HG03039 (cell line): ENCODE results near the gene PHACTR3.

Experiments used
- ATAC-seq: cut with Tn5 transposase; IDR thresholded peaks from one replicate; pipeline ENCODE4 v1.9.1; 2021; ENCODE audit warnings: mild to moderate bottlenecking, moderate library complexity; ENCODE audit not compliant: unreplicated experiment

PHACTR3 gene

GRCh38 chr20:59809630-59810448 lies 205.5 kb downstream of the PHACTR3 start:
- ATAC-seq = no peak

DNA sequence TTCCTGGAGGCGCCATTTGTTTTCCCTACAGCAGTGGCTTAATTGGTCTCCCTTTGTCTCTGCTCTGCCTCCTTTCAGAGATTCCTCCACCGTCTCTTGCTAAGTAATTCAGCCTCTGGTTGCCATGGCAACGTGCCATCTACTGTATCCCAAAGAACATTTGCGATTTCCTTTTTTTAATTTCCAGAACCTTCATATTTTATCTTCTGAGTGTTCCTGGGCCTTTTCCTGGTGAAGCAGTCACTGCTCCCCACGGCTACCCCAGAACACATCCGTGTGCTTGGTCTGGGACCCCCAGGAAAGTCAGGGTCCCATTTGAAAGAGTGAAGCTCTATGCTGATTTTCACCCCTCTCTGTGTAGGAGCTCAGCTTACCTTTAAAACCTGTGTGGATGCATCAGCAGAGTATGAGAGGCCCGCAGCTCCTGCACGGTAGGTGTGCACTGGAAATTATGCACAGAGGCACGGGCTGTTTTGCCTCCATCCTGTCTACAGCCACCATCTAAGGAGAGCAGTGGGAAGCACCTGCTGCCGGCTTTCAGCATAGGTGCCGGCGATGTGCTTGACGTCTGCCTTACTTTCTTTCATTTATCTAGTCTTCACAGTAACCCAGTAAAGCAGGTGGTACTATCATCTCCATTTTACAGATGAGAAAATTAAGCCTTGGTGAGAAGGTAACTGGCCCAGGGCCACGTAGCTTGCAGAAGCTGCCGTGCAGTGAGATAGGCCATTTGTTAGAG lies 206.3 kb downstream of the PHACTR3 start:
- ATAC-seq = no peak

DNA sequence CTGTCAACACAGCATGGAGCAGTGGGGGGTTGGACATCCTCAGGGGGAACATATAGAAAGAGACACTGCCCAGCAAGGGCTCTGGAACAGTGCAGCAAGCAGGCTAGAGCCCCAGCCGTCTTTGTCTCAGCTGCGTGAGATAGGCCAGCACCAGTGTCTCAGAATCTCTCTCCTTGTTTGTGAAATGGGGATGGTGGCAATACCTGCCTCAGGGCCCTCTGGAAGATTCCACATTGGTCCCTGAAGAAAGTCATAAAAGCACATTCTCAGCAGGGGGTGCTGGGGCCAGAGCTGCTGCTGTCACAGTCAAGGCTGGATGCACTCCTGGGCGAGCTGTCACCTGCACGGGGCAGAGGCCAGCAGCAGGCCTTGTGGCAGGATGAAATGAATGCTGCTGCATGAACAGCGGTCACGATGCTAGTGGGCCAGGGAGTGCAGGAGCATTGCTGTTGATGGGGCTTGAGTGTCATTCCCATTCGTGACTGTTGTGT lies 207.4 kb downstream of the PHACTR3 start:
- no peak for ATAC-seq

GRCh38 chr20:59812286-59813125 lies 208.2 kb downstream of the PHACTR3 start:
- ATAC-seq = no peak

DNA sequence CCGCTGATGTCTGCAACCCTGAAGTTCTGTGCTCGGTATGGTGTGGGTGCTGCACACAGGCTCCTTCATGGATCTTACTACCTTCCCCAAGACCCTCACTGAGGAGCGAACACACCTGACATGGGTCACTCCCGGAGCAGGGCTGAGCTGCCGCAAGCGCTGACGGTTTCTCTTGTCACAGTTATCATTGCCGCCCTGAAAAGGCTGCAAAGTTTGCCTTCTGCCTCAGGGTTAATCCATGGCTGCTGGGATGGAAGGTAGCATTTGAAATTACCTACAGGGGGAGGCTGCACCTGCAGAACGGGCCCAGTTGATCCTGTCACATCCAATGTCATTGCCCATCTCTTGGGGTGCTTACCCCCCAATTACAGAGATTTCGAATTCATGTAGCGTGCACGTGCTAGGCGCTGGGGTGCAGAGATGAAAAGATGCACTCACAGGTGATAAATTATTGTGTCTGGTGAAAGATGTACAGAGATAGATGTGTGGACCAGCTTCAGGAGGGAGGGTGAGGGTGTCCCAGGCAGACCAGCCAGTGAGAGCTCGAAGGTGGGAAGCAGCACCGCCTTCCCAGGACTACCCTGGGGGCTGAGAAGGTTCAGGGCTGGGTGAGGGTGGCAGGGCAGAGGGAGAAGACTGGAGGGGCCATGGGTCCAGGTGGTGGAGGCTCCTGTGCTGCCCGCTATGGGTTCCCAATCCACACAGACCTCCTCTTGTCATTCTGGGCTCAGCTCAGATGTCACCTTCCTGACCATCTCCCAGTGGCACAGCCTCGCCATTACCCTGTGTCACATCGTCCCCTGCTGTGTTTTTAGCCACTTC lies 209.0 kb downstream of the PHACTR3 start:
- ATAC-seq = no peak

- no peak for ATAC-seq
These were observed 209.9 kb downstream of the PHACTR3 start for GRCh38 chr20:59813948-59814839.

DNA sequence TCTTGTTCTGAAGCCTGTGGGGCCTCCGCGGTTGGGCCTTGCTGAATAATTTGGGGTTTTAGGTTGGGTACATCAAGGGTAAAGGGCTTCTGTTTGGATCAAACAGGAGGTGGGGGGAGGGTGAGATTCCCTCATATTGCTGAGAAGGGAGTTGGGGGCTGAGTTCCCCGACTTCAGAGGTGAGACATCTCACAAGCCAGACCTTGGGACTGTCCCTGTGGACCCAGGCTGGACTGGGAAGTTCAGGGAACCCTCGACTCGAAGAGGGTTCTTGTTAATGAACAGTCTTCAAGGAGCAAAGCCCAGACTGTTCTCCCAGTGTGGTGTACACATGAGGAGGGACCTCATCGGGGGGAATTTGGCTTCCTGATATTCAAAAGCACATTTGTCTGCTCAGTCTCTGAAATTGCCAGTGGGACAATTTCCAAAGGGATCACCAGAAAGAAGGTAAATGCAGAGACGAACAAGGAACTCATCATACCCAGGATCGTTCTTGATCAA lies 210.6 kb downstream of the PHACTR3 start:
- no peak for ATAC-seq

DNA sequence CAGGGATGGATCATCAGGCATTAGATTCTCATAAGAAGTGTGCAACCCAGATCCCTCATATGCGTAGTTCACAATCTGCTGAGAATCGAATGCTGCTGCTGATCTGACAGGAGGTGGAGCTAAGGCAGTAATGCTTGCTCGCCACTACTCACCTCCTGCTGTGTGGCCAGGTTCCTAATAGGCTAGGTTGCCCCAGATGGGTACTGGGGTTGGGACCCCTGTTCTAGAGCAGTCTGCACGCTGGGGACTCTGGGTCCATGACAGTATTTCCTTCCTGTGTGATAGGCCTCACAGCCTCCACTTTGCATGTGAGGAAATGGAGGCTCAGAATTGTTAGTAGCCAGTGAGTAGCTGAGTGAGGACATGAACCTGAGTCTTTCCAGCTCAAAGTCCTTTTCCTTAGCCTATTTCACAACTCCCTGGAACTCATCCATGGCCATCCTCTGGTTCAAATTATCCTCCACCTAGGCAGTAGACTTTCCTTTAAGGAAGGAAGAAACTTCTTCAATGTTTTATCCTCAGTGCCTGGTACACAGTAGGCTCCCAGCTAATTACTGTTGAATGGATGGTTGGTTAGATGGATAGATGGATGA lies 211.9 kb downstream of the PHACTR3 start:
- ATAC-seq = no peak

DNA sequence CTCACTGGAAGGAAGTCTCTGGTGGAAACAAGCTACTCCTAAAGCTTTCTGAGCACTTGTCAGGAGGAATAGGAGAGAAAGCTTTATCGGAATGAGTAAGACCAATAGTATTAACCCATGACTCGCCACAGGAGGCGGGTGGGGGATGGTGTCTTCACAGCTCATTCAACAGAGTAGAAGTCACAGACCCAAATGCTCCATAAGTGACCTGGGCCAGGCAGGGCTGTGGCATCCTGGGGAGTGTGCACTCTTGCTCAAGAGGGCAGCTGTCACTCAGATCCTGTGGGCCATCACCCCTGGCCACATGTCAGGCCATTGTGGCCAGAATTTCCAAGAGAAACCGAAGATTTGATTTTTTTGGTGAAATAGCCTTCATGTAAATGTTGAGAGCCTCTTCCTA lies 213.1 kb downstream of the PHACTR3 start:
- no peak for ATAC-seq

- no peak for ATAC-seq
These were observed 213.7 kb downstream of the PHACTR3 start for GRCh38 chr20:59817846-59818615.

DNA sequence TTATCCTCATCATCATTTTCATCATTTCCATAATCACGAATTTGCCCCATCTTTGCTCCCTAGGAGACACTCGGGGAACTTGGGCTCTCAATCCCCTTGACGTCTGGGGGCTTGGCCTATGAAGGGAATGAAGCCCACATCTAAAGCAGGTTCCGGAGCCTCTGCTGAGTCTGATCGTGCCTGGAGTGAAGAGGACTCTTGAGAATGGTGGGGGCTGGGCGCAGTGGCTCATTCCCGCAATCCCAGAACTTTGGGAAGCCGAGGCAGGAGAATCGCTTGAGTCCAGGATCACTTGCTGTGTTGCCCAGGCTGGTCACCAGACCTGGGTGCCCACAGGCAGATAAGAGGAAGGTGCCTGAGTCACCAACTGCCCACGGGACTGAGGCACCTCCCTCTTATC lies 214.6 kb downstream of the PHACTR3 start:
- no peak for ATAC-seq

GRCh38 chr20:59819496-59820203 lies 215.3 kb downstream of the PHACTR3 start:
- ATAC-seq = no peak

DNA sequence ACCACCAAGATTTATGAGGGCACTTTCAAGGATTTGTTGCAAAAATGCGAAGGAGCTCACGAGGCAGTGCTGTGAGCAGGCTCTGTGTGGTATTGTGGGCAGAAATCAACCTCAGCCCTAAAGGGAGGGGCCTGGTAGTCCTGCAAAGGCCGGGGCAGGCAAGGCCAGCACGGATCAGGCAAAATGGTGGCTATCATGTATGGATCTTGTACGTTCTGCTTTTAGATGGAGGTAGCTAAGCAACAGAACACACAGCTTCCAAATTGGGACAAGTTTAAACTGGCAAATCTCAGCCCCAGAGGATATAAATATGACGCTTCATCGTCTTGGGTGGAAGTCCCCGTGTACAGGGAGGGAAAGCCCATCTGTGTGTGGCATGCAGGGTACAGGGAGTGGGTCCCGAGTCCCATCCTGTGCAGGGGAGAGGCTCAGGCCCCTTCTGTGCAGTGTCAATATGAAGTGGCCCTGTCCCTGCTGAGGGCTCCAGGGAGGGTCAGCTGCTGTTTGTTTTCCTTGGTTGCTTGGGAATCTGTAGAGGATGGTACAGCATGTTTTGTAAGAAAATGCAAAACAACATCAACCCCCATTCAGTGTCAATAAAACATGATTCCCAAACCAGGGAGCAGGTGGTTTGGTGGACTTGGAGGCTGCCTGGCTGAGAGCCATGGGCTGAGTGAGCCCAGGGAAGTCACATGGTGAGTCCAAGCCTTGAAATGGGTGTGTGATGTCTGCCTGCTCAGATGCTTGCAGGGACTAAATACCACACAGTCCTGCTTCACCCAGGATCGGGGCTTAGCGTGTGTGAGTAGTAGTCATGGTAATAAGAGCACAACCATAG lies 216.1 kb downstream of the PHACTR3 start:
- ATAC-seq = no peak

DNA sequence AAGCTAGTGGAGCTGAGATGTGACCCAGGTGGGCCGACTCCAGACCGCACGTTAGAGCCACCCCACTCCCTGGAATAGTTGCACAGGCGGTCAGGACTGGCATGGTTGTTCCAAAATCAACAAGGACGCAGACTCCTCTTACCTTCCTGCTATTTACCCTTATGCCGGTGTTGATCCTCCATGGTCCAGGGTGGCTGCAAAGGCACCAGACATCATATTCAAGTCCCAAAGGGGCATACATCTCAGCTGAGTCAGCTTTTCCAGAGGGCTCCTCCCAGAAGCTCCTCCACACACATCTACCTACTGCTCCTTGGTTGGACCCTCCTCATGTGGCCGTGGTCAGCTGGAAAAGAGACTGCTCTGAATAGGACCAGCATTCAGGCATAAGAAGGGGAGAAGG lies 216.9 kb downstream of the PHACTR3 start:
- ATAC-seq = no peak

- no peak for ATAC-seq
These were observed 217.4 kb downstream of the PHACTR3 start for GRCh38 chr20:59821788-59822187.

DNA sequence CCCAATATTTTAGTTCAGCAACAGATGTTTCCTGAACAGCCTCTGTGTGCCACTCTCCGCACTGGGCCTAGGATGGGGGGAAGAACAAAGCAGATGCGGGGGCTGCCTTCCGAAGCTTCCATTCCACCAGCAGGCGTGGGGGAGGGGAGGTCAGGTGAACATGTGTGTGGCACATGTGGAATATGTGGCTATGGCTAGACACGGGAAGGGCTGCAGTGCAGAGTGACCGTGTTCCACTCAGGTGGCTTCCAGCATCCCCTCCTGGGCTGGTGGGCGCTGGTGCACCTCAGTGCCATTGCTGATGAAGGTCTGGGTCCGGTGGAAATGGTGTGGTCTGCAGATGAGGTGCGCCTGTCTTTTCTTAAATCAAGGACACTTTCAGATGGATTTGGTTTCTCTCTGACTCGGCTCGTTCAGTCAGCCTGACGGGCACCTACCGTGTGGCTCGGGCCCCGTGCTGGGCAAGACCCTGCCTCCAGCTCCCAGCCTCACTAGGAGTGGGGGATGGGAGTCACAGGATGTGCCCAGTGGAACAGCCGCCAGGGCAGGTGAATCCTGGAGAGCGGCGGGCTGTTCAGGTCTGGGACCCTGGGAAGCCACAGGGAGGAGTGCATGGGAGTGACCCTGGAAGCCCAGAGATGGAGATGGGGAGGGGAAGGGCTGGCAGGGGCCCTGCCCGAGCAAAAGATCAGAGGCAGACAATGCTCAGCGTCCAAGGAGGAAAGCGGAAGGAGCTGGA lies 218.1 kb downstream of the PHACTR3 start:
- no peak for ATAC-seq
